22Rv1 (cell line): ENCODE measurements around the gene SIGLEC7.

Experiments used
- ZFX ChIP-seq: fragments of 450-650 bp; IDR thresholded peaks from 2 replicates; pipeline ENCODE4 v1.6.1; 2017; ENCODE audit warnings: antibody characterized with exemption, borderline replicate concordance
- TF ChIP-seq, protein P1 (sequence below): fragments of 450-650 bp; IDR thresholded peaks from 2 replicates; pipeline ENCODE4 v1.5.1; 2017; ENCODE audit warnings: mild to moderate bottlenecking

DNA sequence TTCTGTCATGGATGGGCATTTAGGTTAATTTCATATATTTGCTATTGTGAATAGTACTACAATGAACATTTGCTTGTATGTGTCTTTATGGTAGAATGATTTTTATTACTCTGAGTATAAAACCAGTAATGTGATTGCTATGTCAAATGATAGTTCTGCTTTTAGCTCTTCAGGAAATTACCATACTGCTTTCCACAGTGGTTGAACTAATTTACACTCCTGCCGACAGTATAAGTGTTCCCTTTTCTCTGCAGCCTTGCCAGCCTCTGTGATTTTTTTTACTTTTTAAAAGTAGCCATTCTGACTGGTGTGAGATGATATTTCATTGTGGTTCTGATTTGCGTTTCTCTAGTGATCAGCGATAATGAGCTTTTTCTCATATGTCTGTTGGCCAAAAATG lies 6.5 kb downstream of the SIGLEC7 start:
- TF ChIP-seq, protein P1, sequence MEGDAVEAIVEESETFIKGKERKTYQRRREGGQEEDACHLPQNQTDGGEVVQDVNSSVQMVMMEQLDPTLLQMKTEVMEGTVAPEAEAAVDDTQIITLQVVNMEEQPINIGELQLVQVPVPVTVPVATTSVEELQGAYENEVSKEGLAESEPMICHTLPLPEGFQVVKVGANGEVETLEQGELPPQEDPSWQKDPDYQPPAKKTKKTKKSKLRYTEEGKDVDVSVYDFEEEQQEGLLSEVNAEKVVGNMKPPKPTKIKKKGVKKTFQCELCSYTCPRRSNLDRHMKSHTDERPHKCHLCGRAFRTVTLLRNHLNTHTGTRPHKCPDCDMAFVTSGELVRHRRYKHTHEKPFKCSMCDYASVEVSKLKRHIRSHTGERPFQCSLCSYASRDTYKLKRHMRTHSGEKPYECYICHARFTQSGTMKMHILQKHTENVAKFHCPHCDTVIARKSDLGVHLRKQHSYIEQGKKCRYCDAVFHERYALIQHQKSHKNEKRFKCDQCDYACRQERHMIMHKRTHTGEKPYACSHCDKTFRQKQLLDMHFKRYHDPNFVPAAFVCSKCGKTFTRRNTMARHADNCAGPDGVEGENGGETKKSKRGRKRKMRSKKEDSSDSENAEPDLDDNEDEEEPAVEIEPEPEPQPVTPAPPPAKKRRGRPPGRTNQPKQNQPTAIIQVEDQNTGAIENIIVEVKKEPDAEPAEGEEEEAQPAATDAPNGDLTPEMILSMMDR, result no peak
- no peak for TF ChIP-seq ZFX
